Posterior cingulate gyrus (tissue), 11 donors: ENCODE results near the gene TRPC4.

Experiments used
- DNase-seq, 10 donors: peaks; one replicate each; pipeline versions ENCODE4 v3.0.0 to v3.0.0-alpha.2; 2020 to 2021; ENCODE audit warnings: mixed read lengths in 3 of 10
- intact Hi-C: fragments of 100-400 bp; cut with DNase I; formaldehyde crosslinking; loops from one replicate; pipeline ENCODE4 v1.15.1; 2023

Gene TRPC4

GRCh38 chr13:37869756-37870488, at the start of gene TRPC4:
TSS of gene TRPC4 (minus strand) at chr13:37869772. CDS start at chr13:37783333, 86,439 bp downstream.
- peak; percentile 15 to 92 (median 55) for DNase-seq
- intact Hi-C loops, result no loop called here

- intact Hi-C loops, result no loop called here
- no peak for DNase-seq
Measured at GRCh38 chr13:37918751-37919150, 49.2 kb upstream of the TRPC4 start.

- no peak for DNase-seq
- intact Hi-C loops, result no loop called here
Measured at GRCh38 chr13:37918116-37918714, 48.6 kb upstream of the TRPC4 start.

GRCh38 chr13:37914781-37915391, 45.3 kb upstream of the TRPC4 start:
- intact Hi-C loops, result no loop called here
- no peak for DNase-seq

GRCh38 chr13:37910790-37911189, 41.2 kb upstream of the TRPC4 start:
- intact Hi-C loops, result no loop called here
- DNase-seq, result no peak

- intact Hi-C loops, result no loop called here
- no peak for DNase-seq
Measured at GRCh38 chr13:37906880-37907279, 37.3 kb upstream of the TRPC4 start.

GRCh38 chr13:37905736-37906135, 36.2 kb upstream of the TRPC4 start:
- intact Hi-C loops, result no loop called here
- DNase-seq, result no peak

- intact Hi-C loops, result no loop called here
Measured at GRCh38 chr13:37899753-37900152, 30.2 kb upstream of the TRPC4 start.

GRCh38 chr13:37893321-37893720, 23.7 kb upstream of the TRPC4 start:
- intact Hi-C loops, result no loop called here
- DNase-seq, result no peak

More at GRCh38 chr13:37899753-37900152, 30.2 kb upstream of the TRPC4 start:
- DNase-seq, result no peak

- DNase-seq, result no peak
- intact Hi-C loops, result no loop called here
Measured at GRCh38 chr13:37889820-37890219, 20.2 kb upstream of the TRPC4 start.

GRCh38 chr13:37889102-37889501, 19.5 kb upstream of the TRPC4 start:
- intact Hi-C loops, result no loop called here
- DNase-seq, result no peak

- intact Hi-C loops, result no loop called here
Measured at GRCh38 chr13:37886879-37887278, 17.3 kb upstream of the TRPC4 start.

GRCh38 chr13:37884674-37885073, 15.1 kb upstream of the TRPC4 start:
- DNase-seq, result no peak
- intact Hi-C loops, result no loop called here

More at GRCh38 chr13:37886879-37887278, 17.3 kb upstream of the TRPC4 start:
- DNase-seq, result no peak

GRCh38 chr13:37884026-37884425, 14.5 kb upstream of the TRPC4 start:
- DNase-seq, result no peak
- intact Hi-C loops, result no loop called here

GRCh38 chr13:37878921-37879320, 9.3 kb upstream of the TRPC4 start:
- intact Hi-C loops, result no loop called here
- no peak for DNase-seq

- intact Hi-C loops, result no loop called here
- DNase-seq, result no peak
Measured at GRCh38 chr13:37878496-37878895, 8.9 kb upstream of the TRPC4 start.

GRCh38 chr13:37870895-37871550, 1.5 kb upstream of the TRPC4 start:
- intact Hi-C loops, result no loop called here

GRCh38 chr13:37870489-37870845, 895 bp upstream of the TRPC4 start:
- intact Hi-C loops, result no loop called here
- peak in 1 of 10 donors; percentile 24 for DNase-seq

More at GRCh38 chr13:37870895-37871550, 1.5 kb upstream of the TRPC4 start:
- DNase-seq, result peak in 1 of 10 donors; percentile 54

GRCh38 chr13:37869506-37869755, 141 bp downstream of the TRPC4 start:
- peak in 5 of 10 donors; percentile 8 to 82 (median 75) for DNase-seq
- intact Hi-C loops, result no loop called here

- peak in 3 of 10 donors; percentile 1 to 58 (median 43) for DNase-seq
- intact Hi-C loops, result no loop called here
Measured at GRCh38 chr13:37868691-37869505, 674 bp downstream of the TRPC4 start.

- no peak for DNase-seq
- intact Hi-C loops, result no loop called here
Measured at GRCh38 chr13:37863708-37864107, 5.9 kb downstream of the TRPC4 start.
